Fibroblast of gingiva (primary cell): Measurements from ENCODE around the gene MTIF2.
"Not testable (repeated sequence)": the region's sequence is repeated elsewhere in the genome, so short reads cannot be mapped to it uniquely, and the experiment has no call there.

Experiments
- DNase-seq: peaks from one replicate; pipeline ENCODE4 v3.0.0-alpha.2; 2011; ENCODE audit warnings: low read depth

Gene MTIF2

GRCh38 chr2:55191888-55192287, 77.1 kb downstream of the MTIF2 start:
- DNase-seq = not testable (repeated sequence)

GRCh38 chr2:55186837-55187236, 82.2 kb downstream of the MTIF2 start:
- not testable (repeated sequence) for DNase-seq
